NCI-H2227 treated with DMSO at 0.1 percent for 48 hours (cell line): Measurements from ENCODE around the gene TNNT2.

Experiments
- DNase-seq: peaks from one replicate; lab custom pipeline; 2025; lab: John Stamatoyannopoulos, UW

Gene TNNT2

DNA sequence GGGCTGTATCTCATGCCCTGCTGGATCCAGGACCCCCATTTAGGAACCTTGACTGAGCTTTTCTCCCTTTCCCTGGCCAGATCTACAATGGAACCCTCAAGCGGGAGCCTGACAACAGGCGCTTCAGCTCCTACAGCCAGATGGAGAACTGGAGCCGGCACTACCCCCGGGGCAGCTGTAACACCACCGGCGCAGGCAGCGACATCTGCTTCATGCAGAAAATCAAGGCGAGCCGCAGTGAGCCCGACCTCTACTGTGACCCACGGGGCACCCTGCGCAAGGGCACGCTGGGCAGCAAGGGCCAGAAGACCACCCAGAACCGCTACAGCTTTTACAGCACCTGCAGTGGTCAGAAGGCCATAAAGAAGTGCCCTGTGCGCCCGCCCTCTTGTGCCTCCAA, 64.4 kb downstream of the TNNT2 start:
- no peak for DNase-seq

DNA sequence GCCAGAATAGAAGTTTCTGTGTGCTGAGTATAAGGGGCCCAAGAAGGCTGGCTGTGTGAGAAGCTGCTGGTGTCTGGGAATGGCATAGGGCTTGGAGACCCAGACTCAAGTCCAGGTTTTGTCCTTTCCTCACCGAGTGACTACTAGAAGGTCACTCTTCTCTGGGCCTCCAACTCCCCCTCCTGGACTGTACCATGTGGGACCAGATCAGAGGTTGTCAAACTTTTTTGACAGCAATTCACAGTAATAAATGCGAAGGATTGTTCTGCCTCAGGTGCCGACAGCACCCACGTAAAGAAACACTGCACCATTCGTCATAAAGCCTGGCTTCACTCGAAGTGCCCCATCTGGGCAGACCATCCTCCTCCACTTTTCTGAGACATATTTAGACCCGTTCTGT, 65.2 kb downstream of the TNNT2 start:
- DNase-seq: no peak

DNA sequence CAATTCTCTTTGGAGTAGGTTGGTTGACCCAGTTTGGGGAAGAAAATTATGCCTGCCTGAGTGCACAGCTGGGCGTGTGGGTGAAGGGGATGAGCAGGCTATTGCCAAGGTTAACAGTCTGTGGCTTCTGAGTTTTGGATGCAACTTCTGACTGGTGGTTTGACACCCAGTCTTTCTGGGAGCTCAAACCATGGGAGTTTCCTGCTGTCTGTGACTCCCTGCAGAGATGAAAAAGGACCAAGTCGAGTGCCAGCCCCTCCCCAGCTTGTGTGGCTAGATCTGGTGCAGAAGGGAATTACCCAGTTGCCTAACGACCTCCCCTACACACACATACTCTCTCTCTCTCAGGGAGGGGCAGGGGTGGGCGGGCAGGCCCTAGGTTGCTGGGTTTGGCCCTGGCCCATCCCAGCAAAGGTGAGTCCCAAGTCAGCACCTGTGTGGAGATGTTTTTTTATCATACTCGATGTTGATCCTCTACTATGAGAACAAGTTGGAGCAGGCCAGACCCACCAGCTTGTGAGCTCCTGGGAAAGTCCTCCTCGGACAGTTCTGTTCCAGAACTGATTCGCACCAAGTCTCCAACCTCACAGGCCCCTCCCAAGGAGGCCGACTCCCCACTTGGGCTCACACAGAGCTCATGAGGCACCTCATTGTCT, 66.0 kb downstream of the TNNT2 start:
- no peak for DNase-seq

DNA sequence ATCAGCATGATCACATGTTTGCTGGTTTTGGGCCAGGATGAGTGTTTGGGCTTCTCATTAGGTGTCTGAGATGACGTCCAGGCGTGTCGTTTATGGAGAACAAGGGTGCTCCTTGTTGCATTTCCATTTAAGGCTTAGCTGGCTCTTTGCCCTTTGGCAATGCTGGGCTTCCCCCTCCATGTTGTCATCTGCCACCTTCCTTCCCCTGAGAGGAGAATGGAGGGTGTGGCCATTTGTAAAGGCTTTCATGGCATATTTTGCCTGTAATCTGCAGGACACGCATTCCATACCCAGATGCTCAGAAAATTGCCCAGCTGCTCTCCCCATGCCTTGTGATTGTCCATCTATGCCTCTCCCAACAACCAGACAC, 66.5 kb downstream of the TNNT2 start:
- no peak for DNase-seq

DNA sequence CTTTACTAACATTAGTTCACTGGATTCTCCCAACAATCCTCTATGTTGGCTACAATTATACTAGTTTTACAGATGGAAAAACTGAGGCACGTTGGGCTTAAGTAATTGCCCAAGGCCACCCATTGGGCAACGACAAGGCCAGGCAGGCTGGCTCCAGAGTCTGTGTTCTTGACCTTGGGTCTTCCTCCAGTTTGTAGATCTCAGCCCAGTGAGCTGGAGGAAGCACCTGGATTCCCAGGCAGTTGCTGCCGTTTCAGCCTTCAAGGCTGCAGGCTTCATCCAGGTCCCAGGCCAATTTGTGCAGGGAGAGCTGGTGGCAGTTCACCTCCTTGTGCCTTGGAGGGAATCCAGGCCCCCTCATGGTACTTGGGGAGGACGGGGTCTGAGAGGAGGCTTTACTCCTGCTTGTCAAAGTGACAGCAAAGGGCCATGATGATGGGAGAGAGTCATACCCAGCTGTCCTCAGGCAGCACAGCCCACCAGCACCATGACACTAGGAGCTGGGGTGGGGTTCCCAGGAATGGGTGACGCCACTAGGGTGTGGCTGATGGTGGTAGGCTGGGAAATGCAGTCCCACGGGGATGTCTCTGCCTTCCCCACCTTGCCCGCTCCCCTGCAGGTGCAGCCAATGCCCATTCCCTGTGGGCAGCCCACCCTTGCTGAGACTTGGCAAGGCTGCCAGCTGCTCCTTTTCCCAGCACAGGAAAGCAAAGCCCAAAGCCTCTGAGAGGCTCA, 67.1 kb downstream of the TNNT2 start:
- no peak for DNase-seq

DNA sequence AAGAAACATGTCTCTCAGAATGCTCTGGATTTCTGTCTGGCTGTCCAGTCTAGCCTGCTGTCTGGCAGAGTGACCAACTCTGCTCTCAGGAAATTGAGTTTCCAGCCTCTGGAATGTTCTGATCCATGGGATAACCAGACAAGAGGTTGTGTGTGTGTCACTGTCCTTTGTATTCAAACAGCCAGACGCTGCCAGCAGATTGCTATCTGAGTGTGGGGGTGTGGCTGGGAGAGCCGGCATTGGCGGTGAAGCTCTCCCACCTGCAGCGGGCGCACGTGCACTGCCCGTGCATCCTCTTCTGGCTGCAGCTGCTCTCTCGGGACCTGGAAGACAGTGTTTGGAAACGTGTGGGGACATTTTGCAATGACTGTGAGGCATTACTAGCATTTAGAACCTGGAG, 68.1 kb downstream of the TNNT2 start:
- peak; percentile 61 for DNase-seq
